GM18507 (cell line): ENCODE measurements around the gene ERH.
A peak's percentile ranks its signal among the peaks of the same experiment; 100 is the strongest.

Source experiments
- DNase-seq: peaks from one replicate; pipeline ENCODE4 v3.0.0; 2011; ENCODE audit warnings: low read depth; ENCODE audit not compliant: insufficient read length; ENCODE audit errors: extremely low spot score
- FAIRE-seq: peaks from 2 replicates; lab custom pipeline; 2011; peaks lifted over from hg19 to GRCh38; lab: Jason Lieb, UNC

The ERH gene

GRCh38 chr14:69335371-69335771 lies 62.7 kb downstream of the ERH start:
- no peak for DNase-seq
- no peak for FAIRE-seq

DNA sequence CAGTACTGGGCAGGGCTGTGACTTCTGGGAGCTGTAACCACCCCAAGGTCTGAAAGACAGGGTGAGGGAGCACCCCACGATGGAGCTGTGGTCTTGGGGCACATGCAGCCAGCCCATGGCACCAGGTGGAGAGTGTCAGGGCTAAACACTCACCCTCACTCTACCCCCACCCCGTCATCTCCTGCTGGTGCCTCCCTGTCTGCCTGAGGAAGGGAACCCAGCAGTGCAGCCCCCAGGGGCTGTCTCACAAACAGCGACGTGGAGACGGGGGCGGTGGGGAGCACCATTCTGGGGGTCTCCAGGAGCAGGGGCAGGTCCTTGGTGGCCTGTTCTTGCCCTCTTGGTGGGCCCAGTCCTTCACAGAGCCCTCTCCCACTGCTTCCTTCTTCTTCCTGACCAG lies 63.5 kb downstream of the ERH start:
- no peak for FAIRE-seq
- no peak for DNase-seq

GRCh38 chr14:69333791-69334337 lies 64.2 kb downstream of the ERH start:
- DNase-seq = no peak
- peak; percentile 57 for FAIRE-seq

GRCh38 chr14:69332782-69333395 lies 65.2 kb downstream of the ERH start:
- FAIRE-seq = no peak
- no peak for DNase-seq

- FAIRE-seq = no peak
- DNase-seq = no peak
These were observed 66.9 kb downstream of the ERH start for GRCh38 chr14:69331206-69331605.
